Urinary bladder (tissue), 4 donors: Measurements from ENCODE around the gene ATXN7L3B. TPM values are rescaled to one million over a fixed set of nuclear protein-coding genes. Genes with fewer than 3 reads are reported as not detected.

Source experiments
- DNase-seq: peaks from one replicate; pipeline ENCODE4 v3.0.0-alpha.2; 2015; ENCODE audit errors: extremely low spot score
- H3K27ac ChIP-seq: one replicate; pipeline ENCODE4 v1.5.1; 2013; ENCODE audit warnings: low read depth, mild to moderate bottlenecking, moderate library complexity
- H3K36me3 ChIP-seq: one replicate; pipeline ENCODE4 v1.6.1; 2013; ENCODE audit warnings: mild to moderate bottlenecking, moderate library complexity; ENCODE audit not compliant: insufficient read depth
- H3K4me1 ChIP-seq: one replicate; pipeline ENCODE4 v1.6.1; 2013; ENCODE audit warnings: mild to moderate bottlenecking, moderate library complexity; ENCODE audit not compliant: insufficient read depth
- H3K4me3 ChIP-seq: one replicate; pipeline ENCODE4 v1.5.1; 2013; ENCODE audit warnings: low read depth, low read length
- WGBS: extraction: QIAGEN DNeasy Blood & Tissue Kit; methylation state at CpG from one replicate; pipeline ENCODE4 v1.1.7; 2013; 5-methylcytosine and 5-hydroxymethylcytosine counted together
- polyA plus RNA-seq: library from polyadenylated mRNA; stranded (reverse); fragments of 200-250 nt; gene quantifications from one replicate; pipeline ENCODE4 v1.2.3, GENCODE V29; 2013
- total RNA-seq: library from RNA; depleted of rRNA; stranded (reverse); fragments of >200 nt; gene quantifications from one replicate; pipeline ENCODE4 v1.2.3, GENCODE V29; 2014
- donor health status: healthy with polysubstance abuse.
- donor health status: healthy.

ATXN7L3B gene
- total and polyA plus RNA-seq, 2 donors: 21.8 to 36.0 TPM

GRCh38 chr12:74581439-74581838 lies 43.8 kb downstream of the ATXN7L3B start:
- H3K4me1 ChIP-seq: no peaks in the 10 kb centered on the region
- DNase-seq: no peak
- no peaks in the 10 kb centered on the region for H3K36me3 ChIP-seq
- WGBS: 53% methylated on average over 2 of the region's 2 CpGs
- H3K4me3 ChIP-seq: no peak overlapping the region
- no peak overlapping the region for H3K27ac ChIP-seq

GRCh38 chr12:74584483-74585062 lies 46.9 kb downstream of the ATXN7L3B start:
- WGBS: 51% methylated on average over 3 of the region's 3 CpGs
- DNase-seq: no peak

GRCh38 chr12:74586251-74586650 lies 48.6 kb downstream of the ATXN7L3B start:
- no peak overlapping the region for H3K4me3 ChIP-seq
- no peaks in the 10 kb centered on the region for H3K4me1 ChIP-seq
- WGBS: 45% methylated on average over 4 of the region's 4 CpGs
- H3K36me3 ChIP-seq: no peaks in the 10 kb centered on the region
- H3K27ac ChIP-seq: peak overlapping the region; percentile 18
- DNase-seq: no peak

More at GRCh38 chr12:74584483-74585062, 46.9 kb downstream of the ATXN7L3B start:
- Histone ChIP-seq H3K36me3 (no peaks in the 10 kb centered on the region), H3K4me1 (no peaks in the 10 kb centered on the region), H3K4me3 (no peak overlapping the region), H3K27ac (no peak overlapping the region)
